ENCODE data around the gene HSPB3. TPM values are rescaled to one million over a fixed set of nuclear protein-coding genes. Genes with fewer than 3 reads are reported as not detected.
A peak's percentile ranks its signal among the peaks of the same experiment; 100 is the strongest.

The HSPB3 gene
- total and polyA plus RNA-seq, 2 donors (not counting 1 experiment from before 2014, with no cell fraction given), result 18.6 to 21.1 TPM

DNA sequence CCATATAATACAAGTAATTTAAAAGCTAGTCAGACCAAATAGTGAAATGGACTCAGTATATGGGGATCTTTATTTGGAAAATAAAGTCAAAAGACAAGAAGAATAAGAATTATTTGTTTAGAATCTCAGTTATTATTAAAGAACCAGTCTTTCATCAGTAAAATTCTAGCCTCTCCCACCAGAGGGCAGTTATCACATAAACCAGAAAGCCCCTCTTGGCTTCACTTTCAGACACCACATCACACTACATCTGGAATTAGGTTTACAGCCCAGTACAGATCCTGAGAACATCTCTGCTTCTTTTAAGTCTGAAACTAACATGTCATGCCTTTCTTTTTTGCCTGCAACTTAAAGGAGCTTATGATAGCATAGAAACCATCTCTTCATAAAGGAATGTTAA lies 12.2 kb upstream of the HSPB3 start:
- DNase-seq (ENCODE audit: low read depth in 2 of 2), result peak; percentile 25 to 71
- H2AFZ ChIP-seq (ENCODE audit: low read length), result no peak overlapping the region
- no peak overlapping the region for H3K27ac ChIP-seq (ENCODE audit: insufficient read depth, low read length)
- no peaks in the 10 kb centered on the region for H3K4me1 ChIP-seq (ENCODE audit: control insufficient read depth, extremely low read depth, insufficient read depth, low read length)
- TF ChIP-seq EZH2 (IDR thresholded peaks at IDR 0.05; ENCODE audit: low read length, missing control alignments) (no peak), CTCF (conservative IDR thresholded peaks at IDR 0.05 in 1 of 2, IDR thresholded peaks at IDR 0.05 in 1 of 2; ENCODE audit: low read depth in 1 of 2, low read length in 2 of 2) (peak; percentile 43 to 68)
- H3K9ac ChIP-seq (ENCODE audit: insufficient read depth, low read length), result no peak overlapping the region
- H4K20me1 ChIP-seq (ENCODE audit: control insufficient read depth, extremely low read depth, insufficient read depth, low read length), result no peaks in the 10 kb centered on the region
- H3K9me3 ChIP-seq (ENCODE audit: control insufficient read depth, insufficient read depth, low read depth, low read length), result no peaks in the 10 kb centered on the region
- peaks cover 7% of the 10 kb centered on the region for H3K27me3 ChIP-seq (ENCODE audit: control insufficient read depth, insufficient read depth, low read length)
- H3K36me3 ChIP-seq (ENCODE audit: control insufficient read depth, insufficient read depth, low read length), result no peaks in the 10 kb centered on the region
- no peaks in the 10 kb centered on the region for H3K79me2 ChIP-seq (ENCODE audit: control insufficient read depth, insufficient read depth, low read length)
- no peak overlapping the region for H3K4me3 ChIP-seq (replicated peaks in 1 of 4; ENCODE audit: control extremely low read depth in 1 of 4, insufficient read depth in 1 of 4, low read depth in 3 of 4, low read length in 4 of 4)
- no peak overlapping the region for H3K4me2 ChIP-seq (ENCODE audit: extremely low read depth, insufficient read depth, low read length)

GRCh38 chr5:54445691-54446378 lies 9.7 kb upstream of the HSPB3 start:
- H3K36me3 ChIP-seq (ENCODE audit: control insufficient read depth, insufficient read depth, low read length), result no peaks in the 10 kb centered on the region
- no peak for DNase-seq (ENCODE audit: low read depth in 2 of 2)
- H3K27me3 ChIP-seq (ENCODE audit: control insufficient read depth, insufficient read depth, low read length), result peaks cover 9% of the 10 kb centered on the region
- H4K20me1 ChIP-seq (ENCODE audit: control insufficient read depth, extremely low read depth, insufficient read depth, low read length), result no peaks in the 10 kb centered on the region
- no peak overlapping the region for H2AFZ ChIP-seq (ENCODE audit: low read length)
- H3K4me1 ChIP-seq (ENCODE audit: control insufficient read depth, extremely low read depth, insufficient read depth, low read length), result no peaks in the 10 kb centered on the region
- no peak overlapping the region for H3K4me2 ChIP-seq (ENCODE audit: extremely low read depth, insufficient read depth, low read length)
- no peak overlapping the region for H3K9ac ChIP-seq (ENCODE audit: insufficient read depth, low read length)
- H3K4me3 ChIP-seq (replicated peaks in 1 of 4; ENCODE audit: control extremely low read depth in 1 of 4, insufficient read depth in 1 of 4, low read depth in 3 of 4, low read length in 4 of 4), result no peak overlapping the region
- no peaks in the 10 kb centered on the region for H3K9me3 ChIP-seq (ENCODE audit: control insufficient read depth, insufficient read depth, low read depth, low read length)
- no peaks in the 10 kb centered on the region for H3K79me2 ChIP-seq (ENCODE audit: control insufficient read depth, insufficient read depth, low read length)
- no peak for TF ChIP-seq EZH2 (IDR thresholded peaks at IDR 0.05; ENCODE audit: low read length, missing control alignments)
- TF ChIP-seq CTCF (conservative IDR thresholded peaks at IDR 0.05 in 1 of 2, IDR thresholded peaks at IDR 0.05 in 1 of 2; ENCODE audit: low read depth in 1 of 2, low read length in 2 of 2), result no peak
- no peak overlapping the region for H3K27ac ChIP-seq (ENCODE audit: insufficient read depth, low read length)

- TF ChIP-seq EZH2 (IDR thresholded peaks at IDR 0.05; ENCODE audit: low read length, missing control alignments) (no peak), CTCF (conservative IDR thresholded peaks at IDR 0.05 in 1 of 2, IDR thresholded peaks at IDR 0.05 in 1 of 2; ENCODE audit: low read depth in 1 of 2, low read length in 2 of 2) (no peak)
- Histone ChIP-seq H3K4me1 (ENCODE audit: control insufficient read depth, extremely low read depth, insufficient read depth, low read length) (no peaks in the 10 kb centered on the region), H2AFZ (ENCODE audit: low read length) (no peak overlapping the region), H3K9ac (ENCODE audit: insufficient read depth, low read length) (no peak overlapping the region), H3K9me3 (ENCODE audit: control insufficient read depth, insufficient read depth, low read depth, low read length) (no peaks in the 10 kb centered on the region), H3K4me3 (replicated peaks in 1 of 4; ENCODE audit: control extremely low read depth in 1 of 4, insufficient read depth in 1 of 4, low read depth in 3 of 4, low read length in 4 of 4) (no peak overlapping the region), H4K20me1 (ENCODE audit: control insufficient read depth, extremely low read depth, insufficient read depth, low read length) (no peaks in the 10 kb centered on the region), H3K79me2 (ENCODE audit: control insufficient read depth, insufficient read depth, low read length) (no peaks in the 10 kb centered on the region), H3K27ac (ENCODE audit: insufficient read depth, low read length) (no peak overlapping the region), H3K4me2 (ENCODE audit: extremely low read depth, insufficient read depth, low read length) (no peak overlapping the region), H3K36me3 (ENCODE audit: control insufficient read depth, insufficient read depth, low read length) (no peaks in the 10 kb centered on the region), H3K27me3 (ENCODE audit: control insufficient read depth, insufficient read depth, low read length) (peaks cover 9% of the 10 kb centered on the region)
- no peak for DNase-seq (ENCODE audit: low read depth in 2 of 2)
Measured at GRCh38 chr5:54446379-54446732, 9.1 kb upstream of the HSPB3 start.
